ENCODE data around the gene ABCB9. TPM values are rescaled to one million over a fixed set of nuclear protein-coding genes. Genes with fewer than 3 reads are reported as not detected.

The ABCB9 gene
- total RNA-seq, 6 donors from 2014 or later, result 2.1 to 9.9 (median 4.3) TPM

- Histone ChIP-seq H3K4me3 (no peak overlapping the region), H3K36me3 (no peaks in the 10 kb centered on the region), H3K27me3 (no peaks in the 10 kb centered on the region), H3K27ac (peak overlapping the region in 3 of 4 donors; percentile 95 to 98 (median 97)), H3K9me3 (no peaks in the 10 kb centered on the region), H3K4me1 (peaks cover 53 to 91% (median 75%) of the 10 kb centered on the region in 4 donors)
- ATAC-seq (ENCODE audit: low FRiP score in 2 of 2), result no peak
- TF ChIP-seq EP300 (IDR thresholded peaks at IDR 0.05) (no peak), POLR2A (IDR thresholded peaks at IDR 0.05) (no peak), CTCF (IDR thresholded peaks at IDR 0.05) (no peak), POLR2AphosphoS5 (IDR thresholded peaks at IDR 0.05) (no peak)
- no peak for DNase-seq
- WGBS, 2 donors, result 84 to 89% methylated on average over 8 of the region's 8 CpGs
Measured at GRCh38 chr12:122886161-122886560, 80.1 kb downstream of the ABCB9 start.

GRCh38 chr12:122884860-122885259, 81.4 kb downstream of the ABCB9 start:
- TF ChIP-seq POLR2AphosphoS5 (IDR thresholded peaks at IDR 0.05) (no peak), EP300 (IDR thresholded peaks at IDR 0.05) (no peak), CTCF (IDR thresholded peaks at IDR 0.05) (no peak), POLR2A (IDR thresholded peaks at IDR 0.05) (no peak)
- DNase-seq, result no peak
- no peaks in the 10 kb centered on the region for H3K27me3 ChIP-seq
- no peak overlapping the region for H3K4me3 ChIP-seq
- peaks cover 53 to 89% (median 74%) of the 10 kb centered on the region in 4 donors for H3K4me1 ChIP-seq
- ATAC-seq (ENCODE audit: low FRiP score in 2 of 2), result no peak
- H3K36me3 ChIP-seq, result no peaks in the 10 kb centered on the region
- peak overlapping the region in 2 of 4 donors; percentile 49 to 57 for H3K27ac ChIP-seq
- no peaks in the 10 kb centered on the region for H3K9me3 ChIP-seq
- 56 to 60% methylated on average over 4 of the region's 4 CpGs for WGBS, 2 donors

- peaks cover 53 to 89% (median 74%) of the 10 kb centered on the region in 4 donors for H3K4me1 ChIP-seq
- no peaks in the 10 kb centered on the region for H3K36me3 ChIP-seq
- H3K9me3 ChIP-seq, result no peaks in the 10 kb centered on the region
- no peak for ATAC-seq (ENCODE audit: low FRiP score in 2 of 2)
- H3K4me3 ChIP-seq, result no peak overlapping the region
- H3K27me3 ChIP-seq, result no peaks in the 10 kb centered on the region
- H3K27ac ChIP-seq, result peak overlapping the region in 2 of 4 donors; percentile 49 to 57
- WGBS, 2 donors, result 62 to 66% methylated on average over 6 of the region's 6 CpGs
- no peak for DNase-seq
- TF ChIP-seq POLR2A (IDR thresholded peaks at IDR 0.05), result no peak
Measured at GRCh38 chr12:122884091-122884826, 82.0 kb downstream of the ABCB9 start.

- Histone ChIP-seq H3K4me1 (peaks cover 50 to 88% (median 72%) of the 10 kb centered on the region in 4 donors), H3K27me3 (no peaks in the 10 kb centered on the region), H3K9me3 (no peaks in the 10 kb centered on the region), H3K36me3 (peaks cover 0 to 3% (median 0%) of the 10 kb centered on the region in 4 donors), H3K27ac (peak overlapping the region in 2 of 4 donors; percentile 49 to 54), H3K4me3 (no peak overlapping the region)
- WGBS, 2 donors, result 56 to 65% methylated on average over 11 of the region's 11 CpGs
- ATAC-seq (ENCODE audit: low FRiP score in 2 of 2), result no peak
- TF ChIP-seq POLR2AphosphoS5 (IDR thresholded peaks at IDR 0.05) (no peak), CTCF (IDR thresholded peaks at IDR 0.05) (no peak), POLR2A (IDR thresholded peaks at IDR 0.05) (no peak), EP300 (IDR thresholded peaks at IDR 0.05) (no peak)
- no peak for DNase-seq
Measured at GRCh38 chr12:122882908-122883558, 83.2 kb downstream of the ABCB9 start.

- ATAC-seq (ENCODE audit: low FRiP score in 2 of 2) (peak in 1 of 2 donors; percentile 79), DNase-seq (peak in 1 of 2 donors; percentile 32)
- H3K4me1 ChIP-seq, result peaks cover 51 to 89% (median 72%) of the 10 kb centered on the region in 4 donors
- peaks cover 0 to 3% (median 0%) of the 10 kb centered on the region in 4 donors for H3K36me3 ChIP-seq
- no peak overlapping the region for H3K4me3 ChIP-seq
- no peaks in the 10 kb centered on the region for H3K27me3 ChIP-seq
- peak in 3 of 6 experiments; percentile 8 to 23 (median 12) for TF ChIP-seq CTCF (IDR thresholded peaks at IDR 0.05)
- TF ChIP-seq POLR2AphosphoS5 (IDR thresholded peaks at IDR 0.05), result no peak
- TF ChIP-seq POLR2A (IDR thresholded peaks at IDR 0.05), result no peak
- TF ChIP-seq EP300 (IDR thresholded peaks at IDR 0.05), result no peak
- 70% methylated on average over 8 of the region's 8 CpGs for WGBS, 2 donors
- no peaks in the 10 kb centered on the region for H3K9me3 ChIP-seq
- H3K27ac ChIP-seq, result peak overlapping the region in 2 of 4 donors; percentile 38 to 75
Measured at GRCh38 chr12:122880668-122881067, 85.6 kb downstream of the ABCB9 start.

Measured in upper lobe of left lung (tissue), 6 donors.